Endothelial cell of umbilical vein (primary cell): ENCODE measurements around the gene CCDC102B. TPM values are rescaled to one million over a fixed set of nuclear protein-coding genes. Genes with fewer than 3 reads are reported as not detected.

Experiments
- BruUV-seq: library from RNA; stranded (reverse); fragments of 400-500 nt; replicated peaks from 2 replicates; lab custom pipeline; 2021; lab: Mats Ljungman, UMichigan
- CTCF ChIA-PET: fragments of 300-600, 350-600 bp; sonication (Branson Sonifier 250); formaldehyde crosslinking; loops from one replicate; lab custom pipeline; 2021; ENCODE audit warnings: antibody characterized with exemption, inconsistent platforms; lab: Charles Lee
- POLR2A ChIA-PET: fragments of 300-600, 350-600 bp; sonication (Branson Sonifier 250); formaldehyde crosslinking; loops from one replicate; lab custom pipeline; 2021; ENCODE audit warnings: antibody characterized with exemption, inconsistent platforms; lab: Charles Lee
- DNase-seq: peaks from one replicate; pipeline ENCODE4 v3.0.0-alpha.2; 2011; ENCODE audit warnings: low read depth, low spot score
- FAIRE-seq: peaks from 2 replicates; lab custom pipeline; 2011; peaks lifted over from hg19 to GRCh38; lab: Jason Lieb, UNC
- H2AFZ ChIP-seq: 2 replicates; pipeline ENCODE4 v1.6.0; 2012; ENCODE audit warnings: low read depth, low read length, control low read depth, inconsistent platforms
- H3K27ac ChIP-seq: 2 replicates; pipeline ENCODE4 v1.5.1; 2011; ENCODE audit warnings: low read depth, mild to moderate bottlenecking, control low read depth, low read length, moderate library complexity; ENCODE audit not compliant: insufficient read depth
- H3K27me3 ChIP-seq, 2 experiments: 2 replicates each; pipeline versions ENCODE4 v1.6.0 to v1.6.1; 2011; ENCODE audit warnings: low read length in 2 of 2, mixed read lengths in 1 of 2; ENCODE audit not compliant: control insufficient read depth in 2 of 2, insufficient read depth in 2 of 2
- H3K36me3 ChIP-seq, 2 experiments: 2 replicates in 1 of 2; 3 replicates in 1 of 2; pipeline ENCODE4 v1.5.1; 2011; ENCODE audit warnings: low read length in 2 of 2, mild to moderate bottlenecking in 1 of 2, moderate library complexity in 1 of 2; ENCODE audit not compliant: control insufficient read depth in 2 of 2, insufficient read depth in 2 of 2; ENCODE audit errors: extremely low read depth in 1 of 2
- H3K4me1 ChIP-seq: 3 replicates; pipeline ENCODE4 v1.5.1; 2011; ENCODE audit warnings: mild to moderate bottlenecking, low read length; ENCODE audit not compliant: control insufficient read depth, insufficient read depth; ENCODE audit errors: extremely low read depth
- H3K4me2 ChIP-seq: 2 replicates; pipeline ENCODE4 v1.6.1; 2011; ENCODE audit warnings: low read length, control low read depth, mixed read lengths; ENCODE audit not compliant: insufficient read depth
- H3K4me3 ChIP-seq, 3 experiments: fragments of 200-600 bp in 1 of 3; sonication (generic), shearing (Covaris generic) in 1 of 3; replicated peaks in 1 of 3; 2 replicates each; pipeline ENCODE4 v1.5.1; 2011 to 2016; ENCODE audit warnings: control low read depth in 3 of 3, low read length in 3 of 3, mild to moderate bottlenecking in 2 of 3, inconsistent platforms in 1 of 3, low read depth in 1 of 3, moderate library complexity in 1 of 3; ENCODE audit not compliant: insufficient read depth in 1 of 3
- H3K79me2 ChIP-seq: 2 replicates; pipeline ENCODE4 v1.6.0; 2012; ENCODE audit warnings: low read length, inconsistent platforms; ENCODE audit not compliant: control insufficient read depth, insufficient read depth
- H3K9ac ChIP-seq: replicated peaks from 2 replicates; pipeline ENCODE3; 2011; ENCODE audit warnings: low read length, control low read depth; ENCODE audit not compliant: insufficient read depth; ENCODE audit errors: extremely low read depth
- H3K9me1 ChIP-seq: replicated peaks from 3 replicates; pipeline ENCODE4 v1.6.0; 2011; ENCODE audit warnings: mild to moderate bottlenecking, low read length; ENCODE audit not compliant: control insufficient read depth, insufficient read depth; ENCODE audit errors: extremely low read depth
- H3K9me3 ChIP-seq: replicated peaks from 2 replicates; pipeline ENCODE4 v1.5.1; 2012; ENCODE audit warnings: low read length, inconsistent platforms; ENCODE audit not compliant: control insufficient read depth, insufficient read depth
- H4K20me1 ChIP-seq: replicated peaks from 2 replicates; pipeline ENCODE3; 2011; ENCODE audit warnings: mild to moderate bottlenecking, low read length; ENCODE audit not compliant: control insufficient read depth, insufficient read depth; ENCODE audit errors: extremely low read depth
- CTCF ChIP-seq, 2 donors: IDR thresholded peaks; 1 replicate in 1 of 2; 2 replicates in 1 of 2; pipeline ENCODE4 v1.5.1; 2011; ENCODE audit warnings: low read length in 2 of 2, mild to moderate bottlenecking in 2 of 2, moderate library complexity in 2 of 2, control low read depth in 1 of 2, inconsistent platforms in 1 of 2, low read depth in 1 of 2; ENCODE audit not compliant: insufficient read depth in 1 of 2; ENCODE audit errors: extremely low read depth in 1 of 2
- EZH2 ChIP-seq: IDR thresholded peaks from 2 replicates; pipeline ENCODE4 v1.6.1; 2012; ENCODE audit warnings: borderline replicate concordance, low read depth, mild to moderate bottlenecking, moderate library complexity, low read length, inconsistent platforms; ENCODE audit not compliant: severe bottlenecking
- FOS ChIP-seq: IDR thresholded peaks from 2 replicates; pipeline ENCODE4 v1.6.1; 2011; ENCODE audit warnings: mild to moderate bottlenecking, low read length, moderate library complexity, borderline replicate concordance; ENCODE audit not compliant: insufficient read depth
- GATA2 ChIP-seq: IDR thresholded peaks from 2 replicates; pipeline ENCODE4 v1.7.0; 2011; ENCODE audit warnings: low read depth, mild to moderate bottlenecking, moderate library complexity, mixed read lengths, low read length; ENCODE audit not compliant: insufficient read length, insufficient read depth
- JUN ChIP-seq: IDR thresholded peaks from 2 replicates; pipeline ENCODE4 v1.6.1; 2011; ENCODE audit warnings: borderline replicate concordance, low read depth; ENCODE audit not compliant: insufficient read length, insufficient read depth
- MAX ChIP-seq: IDR thresholded peaks from 2 replicates; pipeline ENCODE4 v1.6.1; 2011; ENCODE audit not compliant: insufficient read depth, insufficient read length
- MYC ChIP-seq: IDR thresholded peaks from one replicate; pipeline ENCODE4 v1.6.1; 2011; ENCODE audit warnings: mild to moderate bottlenecking, low read depth, low read length
- POLR2A ChIP-seq: IDR thresholded peaks from 2 replicates; pipeline ENCODE4 v1.6.1; 2012; ENCODE audit warnings: low read depth, mild to moderate bottlenecking, control low read depth, low read length
- POLR2AphosphoS5 ChIP-seq: IDR thresholded peaks from 2 replicates; pipeline ENCODE4 v1.6.1; 2012; ENCODE audit warnings: low read depth, mild to moderate bottlenecking, control low read depth, low read length, moderate library complexity; ENCODE audit not compliant: insufficient read depth
- dilution Hi-C: fragments of 300-500 bp; cut with MboI; formaldehyde crosslinking; loops from one replicate; pipeline ENCODE4 v1.15.0; 2019; ENCODE audit warnings: low sequenced_read_pairs; ENCODE audit not compliant: extremely low pct_ligation_motif_present
- intact Hi-C: fragments of 100-400 bp; cut with micrococcal nuclease; formaldehyde crosslinking; loops from one replicate; pipeline ENCODE4 v1.10.0; 2022
- polyA plus RNA-seq, 4 experiments: library from polyadenylated mRNA; depleted of rRNA in 3 of 4; stranded (reverse) in 3 of 4; unstranded in 1 of 4; fragments of >200 nt; gene quantifications; 2 replicates each; pipeline versions ENCODE4 v1.2.1 to v1.2.3, GENCODE V29; 2011 to 2012; ENCODE audit warnings: missing spikeins in 1 of 4
- total RNA-seq: library from RNA; stranded (reverse); gene quantifications from 2 replicates; pipeline ENCODE4 v1.2.3, GENCODE V29; 2021

Gene CCDC102B
- total and polyA plus RNA-seq, 2 donors (not counting 3 experiments of a cell fraction or from before 2014, with no cell fraction given): 0.21 to 0.62 TPM

- no peak for FAIRE-seq
- H3K9ac ChIP-seq: no peak overlapping the region
- no peak for DNase-seq
- H2AFZ ChIP-seq: no peak overlapping the region
- H3K79me2 ChIP-seq: no peaks in the 10 kb centered on the region
- no peaks in the 10 kb centered on the region for H3K9me3 ChIP-seq
- no peaks in the 10 kb centered on the region for H3K36me3 ChIP-seq
- H4K20me1 ChIP-seq: no peaks in the 10 kb centered on the region
- CTCF ChIA-PET: no interaction called here
- BruUV-seq: no TSS peak
- POLR2A ChIA-PET: no interaction called here
- no peak overlapping the region for H3K4me3 ChIP-seq
- no peak overlapping the region for H3K27ac ChIP-seq
- TF ChIP-seq FOS: no peak
- TF ChIP-seq EZH2: no peak
- no peak for TF ChIP-seq POLR2AphosphoS5
- no peak for TF ChIP-seq MAX
- no peak for TF ChIP-seq MYC
- no peak for TF ChIP-seq CTCF (IDR thresholded peaks at IDR 0.05; ENCODE audit: extremely low read depth in 1 of 2, insufficient read depth in 1 of 2, low read depth in 1 of 2, low read length in 2 of 2)
- TF ChIP-seq GATA2: no peak
- TF ChIP-seq JUN: no peak
- no peak for TF ChIP-seq POLR2A
- H3K9me1 ChIP-seq: no peaks in the 10 kb centered on the region
- H3K4me2 ChIP-seq: no peak overlapping the region
- dilution Hi-C loops: no loop called here
- H3K27me3 ChIP-seq: no peaks in the 10 kb centered on the region
- intact Hi-C loops: no loop called here
- H3K4me1 ChIP-seq: no peaks in the 10 kb centered on the region
Measured at GRCh38 chr18:69008538-69008937, 210.7 kb downstream of the CCDC102B start.
